Upper lobe of left lung (tissue), 6 donors: ENCODE results near the gene HNF1A. TPM values are rescaled to one million over a fixed set of nuclear protein-coding genes. Genes with fewer than 3 reads are reported as not detected.
A peak's percentile ranks its signal among the peaks of the same experiment; 100 is the strongest.

Experiments used
- ATAC-seq, 2 donors: fragments of 200-7000 bp; cut with Tn5 transposase; one replicate each; pipeline ENCODE4 v1.9.1; 2022; ENCODE audit warnings: mild to moderate bottlenecking in 2 of 2, moderate library complexity in 2 of 2; ENCODE audit not compliant: low FRiP score in 2 of 2
- DNase-seq, 2 donors: peaks; one replicate each; pipeline ENCODE4 v3.0.0-alpha.2; 2019 to 2020
- H3K27ac ChIP-seq, 4 donors: fragments of 200-600 bp; sonication (generic); one replicate each; pipeline ENCODE4 v1.5.1; 2016 to 2019
- H3K27me3 ChIP-seq, 4 donors: fragments of 200-600 bp; sonication (generic); one replicate each; pipeline ENCODE4 v1.5.1; 2017 to 2019
- H3K36me3 ChIP-seq, 4 donors: fragments of 200-600 bp; sonication (generic); one replicate each; pipeline ENCODE4 v1.5.1; 2016 to 2019
- H3K4me1 ChIP-seq, 4 donors: fragments of 200-600 bp; sonication (generic); one replicate each; pipeline ENCODE4 v1.5.1; 2018 to 2019
- H3K4me3 ChIP-seq, 4 donors: fragments of 200-600 bp; sonication (generic); one replicate each; pipeline ENCODE4 v1.5.1; 2017 to 2019; ENCODE audit warnings: mild to moderate bottlenecking in 2 of 4, moderate library complexity in 1 of 4
- H3K9me3 ChIP-seq, 4 donors: fragments of 200-600 bp; sonication (generic); one replicate each; pipeline ENCODE4 v1.5.1; 2018 to 2019
- EP300 ChIP-seq, 4 donors: sonication (generic); formaldehyde crosslinking; IDR thresholded peaks; one replicate each; pipeline ENCODE4 v1.5.1; 2017; ENCODE audit warnings: antibody characterized with exemption in 4 of 4, control low read depth in 2 of 4
- POLR2A ChIP-seq, 4 donors: fragments of 450-650 bp; IDR thresholded peaks; one replicate each; pipeline ENCODE4 v1.5.1; 2016 to 2017; ENCODE audit warnings: antibody characterized with exemption in 4 of 4, mild to moderate bottlenecking in 2 of 4
- POLR2AphosphoS5 ChIP-seq, 2 donors: sonication (generic); formaldehyde crosslinking; IDR thresholded peaks; one replicate each; pipeline ENCODE4 v1.5.1; 2017; ENCODE audit warnings: antibody characterized with exemption in 2 of 2
- WGBS, 2 donors: methylation state at CpG; one replicate each; pipeline ENCODE4 v1.1.5; 2017 to 2018; 5-methylcytosine and 5-hydroxymethylcytosine counted together
- total RNA-seq, 6 donors: library from RNA; depleted of rRNA in 4 of 6; stranded (reverse); fragments of >200 nt in 4 of 6; gene quantifications; one replicate each; pipeline versions ENCODE4 v1.1.0 to v1.2.1, GENCODE V29; 2016 to 2021
- TF ChIP-seq, protein P1 (sequence below), 6 experiments: fragments of 450-650 bp in 4 of 6; fragments of 200-600 bp in 2 of 6; sonication (generic) in 2 of 6; IDR thresholded peaks; one replicate each; pipeline ENCODE4 v1.5.1; 2016 to 2019; ENCODE audit warnings: antibody characterized with exemption in 6 of 6
- donor health status: DM: no; HTN: no; CAD: no; lungs with moderate emphysema.
- donor health status: DM: no; HTN: yes; CAD: no; lungs with severe emphysema.

The HNF1A gene
- total RNA-seq, 6 donors from 2014 or later = 0.24 to 0.30 TPM; not detected in 4

DNA sequence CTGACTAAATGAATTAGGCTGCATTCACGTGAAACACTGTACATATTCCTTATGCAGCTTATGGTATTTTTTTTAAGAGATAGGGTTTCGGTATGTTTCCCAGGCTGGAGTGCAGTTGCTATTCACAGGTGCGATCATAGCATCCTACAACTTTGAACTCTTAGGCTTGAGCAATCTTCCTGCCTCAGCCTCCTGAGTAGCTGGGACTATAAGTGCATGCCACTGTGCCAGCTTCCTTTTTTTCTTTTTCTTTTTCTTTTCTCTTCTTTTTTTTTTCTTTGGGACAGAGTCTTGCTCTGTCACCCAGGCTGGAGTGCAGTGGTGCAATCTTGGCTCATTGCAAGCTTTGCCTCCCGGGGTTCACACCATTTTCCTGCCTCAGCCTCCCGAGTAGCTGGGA lies 38.3 kb upstream of the HNF1A start:
- 55 to 61% methylated on average over 5 of the region's 5 CpGs for WGBS, 2 donors
- no peak for DNase-seq
- Histone ChIP-seq H3K4me3 (no peak overlapping the region), H3K27ac (no peak overlapping the region), H3K36me3 (no peaks in the 10 kb centered on the region), H3K27me3 (no peaks in the 10 kb centered on the region), H3K9me3 (no peaks in the 10 kb centered on the region), H3K4me1 (peaks cover 0 to 14% (median 1%) of the 10 kb centered on the region in 4 donors)
- TF ChIP-seq POLR2A (IDR thresholded peaks at IDR 0.05) (no peak), EP300 (IDR thresholded peaks at IDR 0.05) (no peak), POLR2AphosphoS5 (IDR thresholded peaks at IDR 0.05) (no peak)
- TF ChIP-seq, protein P1, sequence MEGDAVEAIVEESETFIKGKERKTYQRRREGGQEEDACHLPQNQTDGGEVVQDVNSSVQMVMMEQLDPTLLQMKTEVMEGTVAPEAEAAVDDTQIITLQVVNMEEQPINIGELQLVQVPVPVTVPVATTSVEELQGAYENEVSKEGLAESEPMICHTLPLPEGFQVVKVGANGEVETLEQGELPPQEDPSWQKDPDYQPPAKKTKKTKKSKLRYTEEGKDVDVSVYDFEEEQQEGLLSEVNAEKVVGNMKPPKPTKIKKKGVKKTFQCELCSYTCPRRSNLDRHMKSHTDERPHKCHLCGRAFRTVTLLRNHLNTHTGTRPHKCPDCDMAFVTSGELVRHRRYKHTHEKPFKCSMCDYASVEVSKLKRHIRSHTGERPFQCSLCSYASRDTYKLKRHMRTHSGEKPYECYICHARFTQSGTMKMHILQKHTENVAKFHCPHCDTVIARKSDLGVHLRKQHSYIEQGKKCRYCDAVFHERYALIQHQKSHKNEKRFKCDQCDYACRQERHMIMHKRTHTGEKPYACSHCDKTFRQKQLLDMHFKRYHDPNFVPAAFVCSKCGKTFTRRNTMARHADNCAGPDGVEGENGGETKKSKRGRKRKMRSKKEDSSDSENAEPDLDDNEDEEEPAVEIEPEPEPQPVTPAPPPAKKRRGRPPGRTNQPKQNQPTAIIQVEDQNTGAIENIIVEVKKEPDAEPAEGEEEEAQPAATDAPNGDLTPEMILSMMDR (IDR thresholded peaks at IDR 0.05) = no peak
- ATAC-seq = no peak

DNA sequence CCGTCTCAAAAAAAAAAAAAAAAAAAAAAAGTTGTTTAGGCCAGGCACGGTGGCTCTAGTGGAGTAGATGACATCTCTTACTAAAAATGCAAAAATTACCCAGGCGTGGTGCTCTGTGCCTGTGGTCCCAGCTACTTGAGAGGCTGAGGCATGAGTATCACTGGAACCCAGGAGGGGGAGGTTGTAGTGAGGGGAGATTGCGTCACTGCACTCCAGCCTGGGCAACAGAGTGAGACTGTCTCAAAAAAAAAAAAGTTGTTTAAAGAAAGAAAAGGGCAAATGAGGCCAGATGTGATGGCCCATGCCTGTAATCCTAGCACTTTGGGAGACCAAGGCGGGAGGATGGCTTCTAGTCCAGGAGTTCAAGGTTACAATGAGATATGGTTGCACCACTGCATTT lies 37.5 kb upstream of the HNF1A start:
- no peak for ATAC-seq
- H3K4me3 ChIP-seq = no peak overlapping the region
- no peaks in the 10 kb centered on the region for H3K36me3 ChIP-seq
- 47 to 55% methylated on average over 4 to 5 of the region's 5 CpGs for WGBS, 2 donors
- peak in 1 of 2 donors; percentile 51 for DNase-seq
- no peak overlapping the region for H3K27ac ChIP-seq
- no peaks in the 10 kb centered on the region for H3K27me3 ChIP-seq
- TF ChIP-seq, protein P1 (IDR thresholded peaks at IDR 0.05) = no peak
- TF ChIP-seq POLR2A (IDR thresholded peaks at IDR 0.05) (no peak), POLR2AphosphoS5 (IDR thresholded peaks at IDR 0.05) (no peak), EP300 (IDR thresholded peaks at IDR 0.05) (no peak)
- H3K9me3 ChIP-seq = no peaks in the 10 kb centered on the region
- H3K4me1 ChIP-seq = peaks cover 0 to 14% (median 1%) of the 10 kb centered on the region in 4 donors

DNA sequence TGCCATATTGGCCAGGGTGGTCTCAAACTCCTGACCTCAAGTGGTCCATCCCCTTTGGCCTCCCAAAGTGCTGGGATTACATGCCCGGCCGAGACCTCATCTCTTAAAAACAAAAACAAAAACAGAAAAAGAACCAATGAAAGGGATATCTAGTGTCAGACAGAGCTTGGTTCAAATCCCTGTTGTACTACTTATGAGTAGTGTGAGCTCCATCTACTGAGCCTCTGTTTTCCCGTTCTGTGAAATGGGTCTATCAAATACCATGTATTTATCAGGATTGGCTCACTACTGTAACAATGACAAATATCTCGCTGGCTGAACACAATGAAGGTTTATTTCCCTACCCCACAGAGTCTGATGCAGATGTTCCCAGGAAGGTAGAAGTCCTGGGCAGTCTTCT lies 36.9 kb upstream of the HNF1A start:
- ATAC-seq (no peak), DNase-seq (no peak)
- Histone ChIP-seq H3K9me3 (no peaks in the 10 kb centered on the region), H3K27me3 (no peaks in the 10 kb centered on the region), H3K36me3 (no peaks in the 10 kb centered on the region), H3K4me3 (no peak overlapping the region), H3K4me1 (peaks cover 0 to 14% (median 1%) of the 10 kb centered on the region in 4 donors), H3K27ac (no peak overlapping the region)
- TF ChIP-seq, protein P1 (IDR thresholded peaks at IDR 0.05) = no peak
- TF ChIP-seq POLR2A (IDR thresholded peaks at IDR 0.05) (no peak), POLR2AphosphoS5 (IDR thresholded peaks at IDR 0.05) (no peak), EP300 (IDR thresholded peaks at IDR 0.05) (no peak)
- 88 to 95% methylated on average over 4 of the region's 4 CpGs for WGBS, 2 donors

DNA sequence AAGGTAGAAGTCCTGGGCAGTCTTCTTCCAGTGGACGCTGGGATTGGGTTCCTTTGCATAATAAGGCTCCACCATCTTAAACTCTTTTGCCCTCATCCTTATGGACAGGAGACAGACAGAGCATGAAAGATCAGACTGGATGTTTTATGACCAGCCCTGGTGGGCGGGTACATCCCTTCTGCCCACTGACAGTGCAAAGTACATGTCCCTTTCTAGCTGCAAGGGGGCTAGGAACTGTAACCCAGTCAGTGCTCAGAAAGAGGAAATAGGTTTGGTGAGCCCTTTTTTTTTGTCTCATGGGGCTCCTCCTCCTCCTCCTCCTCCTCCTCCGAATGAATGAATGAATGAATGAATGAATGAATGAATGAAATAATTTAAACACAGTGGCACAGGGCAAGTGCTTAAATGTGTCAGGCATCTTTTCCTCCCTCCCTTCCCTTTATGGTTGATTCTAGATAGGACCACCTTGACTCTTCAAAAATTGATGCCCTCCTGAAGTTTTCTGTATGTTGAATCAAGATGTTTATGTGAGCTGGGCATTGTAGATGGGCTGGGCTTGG lies 36.4 kb upstream of the HNF1A start:
- no peak overlapping the region for H3K27ac ChIP-seq
- no peaks in the 10 kb centered on the region for H3K9me3 ChIP-seq
- 53 to 65% methylated on average over 3 of the region's 3 CpGs for WGBS, 2 donors
- TF ChIP-seq POLR2A (IDR thresholded peaks at IDR 0.05) (no peak), EP300 (IDR thresholded peaks at IDR 0.05) (no peak), POLR2AphosphoS5 (IDR thresholded peaks at IDR 0.05) (no peak)
- TF ChIP-seq, protein P1 (IDR thresholded peaks at IDR 0.05) = no peak
- H3K4me3 ChIP-seq = no peak overlapping the region
- H3K36me3 ChIP-seq = no peaks in the 10 kb centered on the region
- ATAC-seq = no peak
- H3K4me1 ChIP-seq = peaks cover 0 to 10% (median 1%) of the 10 kb centered on the region in 4 donors
- no peak for DNase-seq
- no peaks in the 10 kb centered on the region for H3K27me3 ChIP-seq

DNA sequence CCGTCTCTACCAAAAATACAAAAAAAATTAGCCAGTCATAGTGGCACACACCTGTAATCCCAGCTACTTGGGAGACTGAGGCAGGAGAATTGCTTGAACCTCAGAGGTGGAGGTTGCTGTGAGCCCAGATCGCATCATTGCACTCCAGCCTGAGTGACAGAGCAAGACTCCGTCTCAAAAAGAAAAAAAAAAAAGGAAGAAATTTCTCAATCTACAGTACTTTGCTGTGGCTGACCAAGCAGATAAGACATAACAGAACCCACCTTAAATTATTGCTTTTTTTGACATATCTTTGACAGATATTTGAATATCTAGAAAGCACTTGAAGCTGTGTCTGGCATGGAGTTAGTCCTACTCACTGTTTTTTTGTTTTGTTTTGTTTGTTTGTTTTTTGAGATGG lies 34.9 kb upstream of the HNF1A start:
- TF ChIP-seq, protein P1 (IDR thresholded peaks at IDR 0.05) = no peak
- no peak for TF ChIP-seq POLR2A (IDR thresholded peaks at IDR 0.05)
- TF ChIP-seq POLR2AphosphoS5 (IDR thresholded peaks at IDR 0.05) = no peak
- no peak for TF ChIP-seq EP300 (IDR thresholded peaks at IDR 0.05)
- Histone ChIP-seq H3K9me3 (no peaks in the 10 kb centered on the region), H3K36me3 (no peaks in the 10 kb centered on the region), H3K27me3 (no peaks in the 10 kb centered on the region), H3K27ac (no peak overlapping the region), H3K4me3 (no peak overlapping the region), H3K4me1 (peaks cover 0 to 5% (median 1%) of the 10 kb centered on the region in 4 donors)
- 58 to 86% methylated on average over 3 of the region's 3 CpGs for WGBS, 2 donors
- ATAC-seq = no peak
- no peak for DNase-seq
